Measurements from ENCODE around the gene TK1.
A peak's percentile ranks its signal among the peaks of the same experiment; 100 is the strongest.

Gene TK1

GRCh38 chr17:78132084-78132676 lies 54.7 kb downstream of the TK1 start:
- no peak for DNase-seq (ENCODE audit: low read depth)
- H3K4me3 ChIP-seq (ENCODE audit: low read depth, low read length): no peak overlapping the region
- TF ChIP-seq CTCF (conservative IDR thresholded peaks at IDR 0.05; ENCODE audit: low read depth, low read length): no peak

GRCh38 chr17:78131172-78132083 lies 55.4 kb downstream of the TK1 start:
- H3K4me3 ChIP-seq (ENCODE audit: low read depth, low read length): no peak overlapping the region
- TF ChIP-seq CTCF (conservative IDR thresholded peaks at IDR 0.05; ENCODE audit: low read depth, low read length): no peak
- DNase-seq (ENCODE audit: low read depth): no peak

DNA sequence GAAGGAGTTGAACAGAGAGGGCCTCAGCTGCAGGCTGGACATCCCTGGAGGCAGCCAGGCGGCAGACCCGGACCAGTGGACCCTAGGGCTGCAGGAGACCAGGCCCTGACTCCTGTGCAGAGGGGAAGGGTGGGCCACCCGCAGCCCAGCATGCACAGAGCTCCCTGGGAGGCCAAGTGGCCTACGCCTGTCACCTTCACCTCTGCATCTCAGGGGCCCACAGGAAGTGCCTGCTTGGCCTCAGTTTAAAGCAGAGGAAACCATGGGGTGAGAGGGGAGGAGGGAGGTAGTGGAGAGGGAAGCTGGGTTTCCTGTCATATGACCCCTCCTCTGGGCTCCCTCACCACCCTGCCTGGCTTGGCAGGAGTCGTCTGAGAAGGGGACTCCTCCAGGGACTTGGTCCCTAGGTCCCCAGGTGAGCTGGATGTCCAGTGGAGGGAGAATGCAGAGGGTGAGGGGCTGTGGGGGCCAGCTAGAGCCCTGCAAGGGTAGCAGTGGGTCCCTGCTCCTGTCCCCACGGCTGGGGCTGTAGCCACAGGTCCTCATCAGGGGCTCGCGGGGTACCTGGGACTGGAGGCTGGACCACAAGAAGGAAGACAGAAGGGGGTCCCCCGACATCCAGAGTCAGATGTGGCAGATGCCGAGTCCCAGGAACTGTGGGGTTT lies 56.3 kb downstream of the TK1 start, which contains the start of gene TMC8:
TMC8 (plus strand) TSS at position 335 of the 665 bp plus-strand sequence. CDS start 818 bp downstream, outside the sequence.
- no peak for DNase-seq (ENCODE audit: low read depth)
- no peak for TF ChIP-seq CTCF (conservative IDR thresholded peaks at IDR 0.05; ENCODE audit: low read depth, low read length)
- no peak within 1 kb of the TSS for H3K4me3 ChIP-seq (ENCODE audit: low read depth, low read length)

DNA sequence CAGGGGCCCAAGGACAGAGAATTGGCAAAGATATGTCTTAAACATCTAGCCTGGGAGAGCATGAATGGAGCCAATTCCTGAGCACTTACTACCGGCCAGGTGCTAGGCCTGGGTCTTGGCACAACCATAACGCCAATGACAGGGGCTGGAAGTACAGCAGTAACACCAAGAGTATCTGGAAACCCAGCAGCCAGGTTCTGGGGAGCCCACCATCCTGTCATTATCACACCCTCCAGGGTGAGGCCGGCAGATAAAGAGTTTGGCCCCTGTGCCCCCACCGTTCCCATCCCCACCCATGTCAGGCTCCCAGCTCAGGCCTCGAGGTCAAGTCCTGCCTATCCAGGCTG lies 56.8 kb downstream of the TK1 start:
- H3K4me3 ChIP-seq (ENCODE audit: low read depth, low read length): no peak overlapping the region
- no peak for DNase-seq (ENCODE audit: low read depth)
- no peak for TF ChIP-seq CTCF (conservative IDR thresholded peaks at IDR 0.05; ENCODE audit: low read depth, low read length)

GRCh38 chr17:78129351-78130089 lies 57.3 kb downstream of the TK1 start:
- TF ChIP-seq CTCF (conservative IDR thresholded peaks at IDR 0.05; ENCODE audit: low read depth, low read length): no peak
- no peak for DNase-seq (ENCODE audit: low read depth)
- H3K4me3 ChIP-seq (ENCODE audit: low read depth, low read length): no peak overlapping the region

- peak within 1 kb of the TSS; percentile 65 for H3K4me3 ChIP-seq (ENCODE audit: low read depth, low read length)
- no peak for TF ChIP-seq CTCF (conservative IDR thresholded peaks at IDR 0.05; ENCODE audit: low read depth, low read length)
- no peak for DNase-seq (ENCODE audit: low read depth)
Observed at GRCh38 chr17:78128551-78129350, 58.1 kb downstream of the TK1 start, which contains the start of gene TMC6. Gene TMC6, minus strand, starts transcription at chr17:78128755. Its CDS starts 1,923 bp downstream, at chr17:78126832.

Data from choroid plexus epithelial cell (primary cell).